IPS-15b (cell line): ENCODE data around the gene ZNF460.
"Not testable (repeated sequence)": the region's sequence is repeated elsewhere in the genome, so short reads cannot be mapped to it uniquely, and the experiment has no call there.

ENCODE experiments used
- H3K27me3 ChIP-seq: one replicate; pipeline ENCODE4 v1.6.1; 2013; ENCODE audit warnings: low read length; ENCODE audit not compliant: control insufficient read depth, insufficient read depth
- H3K36me3 ChIP-seq: one replicate; pipeline ENCODE4 v1.6.1; 2013; ENCODE audit warnings: low read length; ENCODE audit not compliant: control insufficient read depth, insufficient read depth
- H3K4me1 ChIP-seq: one replicate; pipeline ENCODE4 v1.6.1; 2013; ENCODE audit warnings: mild to moderate bottlenecking, low read length; ENCODE audit not compliant: control insufficient read depth, insufficient read depth
- H3K4me3 ChIP-seq: one replicate; pipeline ENCODE4 v1.5.1; 2013; ENCODE audit warnings: low read depth, low read length
- H3K9ac ChIP-seq: one replicate; pipeline ENCODE4 v1.6.1; 2013; ENCODE audit warnings: low read depth, mild to moderate bottlenecking, low read length
- H3K9me3 ChIP-seq: one replicate; pipeline ENCODE4 v1.6.1; 2013; ENCODE audit warnings: mild to moderate bottlenecking, low read length; ENCODE audit not compliant: control insufficient read depth, insufficient read depth

ZNF460 gene

GRCh38 chr19:57253767-57254166 is 26.5 kb upstream of the ZNF460 start:
- H3K9me3 ChIP-seq, H3K36me3 ChIP-seq, H3K4me3 ChIP-seq, H3K9ac ChIP-seq, H3K27me3 ChIP-seq, H3K4me1 ChIP-seq: not testable (repeated sequence)

DNA sequence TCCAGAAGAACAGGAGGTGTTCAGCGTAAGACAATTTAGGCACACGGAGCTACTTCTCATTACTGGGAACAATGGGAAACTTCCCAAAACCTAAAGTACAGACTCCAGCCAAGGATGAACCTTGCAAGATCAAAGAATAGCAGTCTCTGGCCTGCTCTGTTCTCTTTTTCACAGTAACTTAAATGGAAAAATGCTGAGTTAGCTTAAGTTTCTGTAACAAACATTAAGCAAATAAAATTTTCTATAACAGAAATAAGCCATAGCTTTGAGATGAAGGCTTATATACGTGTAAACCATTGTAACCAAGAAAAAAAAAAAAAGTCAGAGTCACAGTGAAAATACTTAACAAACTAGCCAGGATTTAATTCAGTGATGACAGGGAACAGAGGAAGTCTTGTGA is 18.2 kb upstream of the ZNF460 start:
- Histone ChIP-seq H3K9me3 (no peaks in the 10 kb centered on the region), H3K36me3 (no peaks in the 10 kb centered on the region), H3K9ac (no peak overlapping the region), H3K4me1 (peaks cover 7% of the 10 kb centered on the region), H3K4me3 (no peak overlapping the region), H3K27me3 (no peaks in the 10 kb centered on the region)

DNA sequence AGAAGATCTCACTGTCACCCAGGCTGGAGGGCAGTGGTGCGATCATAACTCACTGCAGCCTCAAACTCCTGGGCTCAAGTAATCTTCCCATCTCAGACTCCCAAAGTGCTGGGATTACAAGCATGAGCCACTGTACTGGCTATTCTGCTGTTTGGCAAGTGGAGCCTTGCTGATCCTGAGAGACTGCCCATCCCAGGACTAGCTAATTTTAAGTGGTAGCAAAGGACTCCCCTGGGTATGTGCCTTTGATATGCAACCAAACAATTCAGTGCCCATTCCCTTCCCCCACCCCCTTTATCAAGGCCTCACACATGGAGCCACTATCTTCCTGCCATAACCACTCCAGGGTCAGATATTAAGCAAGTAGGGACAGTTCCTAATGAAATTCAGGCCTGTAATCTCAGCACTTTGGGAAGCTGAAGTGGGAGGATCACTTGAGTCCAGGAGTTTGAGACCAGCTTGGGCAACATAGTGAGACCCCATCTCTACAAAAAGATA is 17.0 kb upstream of the ZNF460 start:
- H3K9ac ChIP-seq = no peak overlapping the region
- peaks cover 7% of the 10 kb centered on the region for H3K4me1 ChIP-seq
- no peaks in the 10 kb centered on the region for H3K36me3 ChIP-seq
- no peak overlapping the region for H3K4me3 ChIP-seq
- H3K27me3 ChIP-seq = no peaks in the 10 kb centered on the region
- H3K9me3 ChIP-seq = no peaks in the 10 kb centered on the region

GRCh38 chr19:57267291-57267690 is 13.0 kb upstream of the ZNF460 start:
- no peak overlapping the region for H3K9ac ChIP-seq
- H3K4me1 ChIP-seq = peaks cover 7% of the 10 kb centered on the region
- H3K36me3 ChIP-seq = no peaks in the 10 kb centered on the region
- H3K27me3 ChIP-seq = no peaks in the 10 kb centered on the region
- no peaks in the 10 kb centered on the region for H3K9me3 ChIP-seq
- H3K4me3 ChIP-seq = no peak overlapping the region

DNA sequence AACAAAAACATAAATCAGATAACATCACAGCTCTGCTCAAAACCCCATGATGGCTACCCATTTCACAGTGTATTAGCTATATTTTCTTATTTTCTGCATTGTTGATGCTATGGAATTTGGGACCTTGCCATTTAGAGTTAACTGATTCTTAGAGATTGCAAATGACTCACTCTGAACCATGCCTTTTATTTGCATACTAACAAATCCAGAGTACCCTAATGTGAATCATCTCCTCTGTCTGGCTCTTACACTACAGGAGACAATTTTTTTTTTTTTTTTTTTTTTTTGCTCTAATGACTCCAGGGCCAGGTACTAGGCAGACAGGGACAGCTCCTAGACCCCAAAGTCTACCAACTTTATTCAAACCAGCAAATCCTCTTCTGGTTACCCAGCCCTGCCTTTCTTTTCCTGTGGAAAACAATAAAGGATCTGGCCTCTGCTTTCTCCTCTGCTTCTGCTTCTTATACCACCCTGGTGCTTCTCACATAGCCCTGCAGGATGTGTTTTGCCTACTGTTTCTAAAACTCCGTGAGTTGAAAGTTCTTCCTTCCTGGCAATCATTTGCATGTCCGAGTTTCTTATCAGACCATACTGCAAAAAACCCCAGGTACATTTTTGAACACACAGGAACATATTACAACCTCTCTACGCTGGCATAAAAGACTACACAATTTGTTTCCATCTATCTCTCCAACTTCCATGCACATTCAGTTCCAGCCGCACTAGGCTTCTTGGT is 10.6 kb upstream of the ZNF460 start:
- Histone ChIP-seq H3K4me1 (no peaks in the 10 kb centered on the region), H3K36me3 (no peaks in the 10 kb centered on the region), H3K9me3 (no peaks in the 10 kb centered on the region), H3K27me3 (no peaks in the 10 kb centered on the region), H3K9ac (no peak overlapping the region), H3K4me3 (no peak overlapping the region)

DNA sequence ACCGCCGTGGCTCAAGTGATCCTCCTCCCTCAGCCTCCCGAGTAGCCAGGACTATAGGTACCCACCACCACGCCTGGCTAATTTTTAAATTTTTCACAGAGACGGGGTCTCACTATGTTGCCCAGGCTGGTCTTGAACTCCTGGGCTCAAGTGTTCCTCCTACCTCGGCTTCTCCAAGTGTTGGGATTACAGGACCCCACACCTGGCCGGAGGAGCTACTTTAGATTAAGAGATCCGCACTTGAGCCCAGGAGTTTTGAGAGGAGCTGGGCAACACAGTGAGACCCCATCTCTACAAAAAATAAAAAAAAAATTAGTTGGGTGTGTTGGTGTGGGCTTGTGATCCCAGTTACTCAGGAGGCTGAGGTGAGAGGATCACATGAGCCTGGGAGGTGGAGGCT is 9.0 kb upstream of the ZNF460 start:
- Histone ChIP-seq H3K4me1 (no peaks in the 10 kb centered on the region), H3K27me3 (no peaks in the 10 kb centered on the region), H3K9me3 (no peaks in the 10 kb centered on the region), H3K9ac (no peak overlapping the region), H3K36me3 (no peaks in the 10 kb centered on the region), H3K4me3 (no peak overlapping the region)

DNA sequence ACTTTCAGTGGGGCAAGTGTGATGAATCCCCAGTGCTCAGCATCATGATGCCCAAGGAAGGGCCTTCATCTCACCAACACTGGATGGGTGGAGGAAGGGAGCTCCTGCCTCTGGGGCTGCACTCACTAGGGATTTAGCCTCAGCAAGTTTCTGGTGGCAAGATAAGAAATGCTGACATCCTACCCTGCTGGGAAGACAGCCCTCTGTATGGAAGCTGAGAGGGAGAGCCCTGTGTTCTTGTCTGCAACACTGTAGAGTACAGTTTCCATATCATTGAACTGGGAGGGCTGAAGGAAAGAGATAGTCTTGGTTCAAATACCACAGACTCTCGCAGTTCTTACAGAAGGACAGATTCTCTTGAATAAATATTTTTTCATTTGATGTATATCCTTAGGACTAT is 7.3 kb upstream of the ZNF460 start:
- H3K36me3 ChIP-seq = no peaks in the 10 kb centered on the region
- no peak overlapping the region for H3K4me3 ChIP-seq
- no peaks in the 10 kb centered on the region for H3K9me3 ChIP-seq
- H3K4me1 ChIP-seq = no peaks in the 10 kb centered on the region
- H3K27me3 ChIP-seq = no peaks in the 10 kb centered on the region
- no peak overlapping the region for H3K9ac ChIP-seq

DNA sequence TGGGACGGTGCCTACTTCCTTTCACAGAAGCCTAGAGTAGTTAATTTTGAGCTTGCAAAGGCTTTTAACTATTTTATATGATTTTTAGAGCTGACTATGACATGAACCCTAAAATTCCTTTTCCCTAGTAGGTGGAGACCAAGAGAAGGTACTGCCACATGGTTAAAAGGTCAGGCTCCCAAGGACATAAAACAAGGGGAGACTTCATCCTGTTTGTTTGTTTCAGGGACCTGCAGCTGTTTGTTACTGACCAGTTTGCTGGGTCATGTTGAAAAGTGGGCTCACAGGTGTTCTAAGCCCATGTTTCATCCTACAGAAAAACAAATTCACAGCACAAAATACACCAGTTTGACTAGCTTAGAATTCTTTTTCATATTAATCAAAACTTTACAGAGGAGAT is 3.9 kb upstream of the ZNF460 start:
- Histone ChIP-seq H3K36me3 (no peaks in the 10 kb centered on the region), H3K9ac (no peak overlapping the region), H3K4me1 (no peaks in the 10 kb centered on the region), H3K27me3 (no peaks in the 10 kb centered on the region), H3K9me3 (no peaks in the 10 kb centered on the region), H3K4me3 (no peak overlapping the region)

GRCh38 chr19:57278481-57278880 is 1.8 kb upstream of the ZNF460 start:
- H3K9ac ChIP-seq, H3K9me3 ChIP-seq, H3K4me3 ChIP-seq, H3K27me3 ChIP-seq, H3K4me1 ChIP-seq, H3K36me3 ChIP-seq: not testable (repeated sequence)

DNA sequence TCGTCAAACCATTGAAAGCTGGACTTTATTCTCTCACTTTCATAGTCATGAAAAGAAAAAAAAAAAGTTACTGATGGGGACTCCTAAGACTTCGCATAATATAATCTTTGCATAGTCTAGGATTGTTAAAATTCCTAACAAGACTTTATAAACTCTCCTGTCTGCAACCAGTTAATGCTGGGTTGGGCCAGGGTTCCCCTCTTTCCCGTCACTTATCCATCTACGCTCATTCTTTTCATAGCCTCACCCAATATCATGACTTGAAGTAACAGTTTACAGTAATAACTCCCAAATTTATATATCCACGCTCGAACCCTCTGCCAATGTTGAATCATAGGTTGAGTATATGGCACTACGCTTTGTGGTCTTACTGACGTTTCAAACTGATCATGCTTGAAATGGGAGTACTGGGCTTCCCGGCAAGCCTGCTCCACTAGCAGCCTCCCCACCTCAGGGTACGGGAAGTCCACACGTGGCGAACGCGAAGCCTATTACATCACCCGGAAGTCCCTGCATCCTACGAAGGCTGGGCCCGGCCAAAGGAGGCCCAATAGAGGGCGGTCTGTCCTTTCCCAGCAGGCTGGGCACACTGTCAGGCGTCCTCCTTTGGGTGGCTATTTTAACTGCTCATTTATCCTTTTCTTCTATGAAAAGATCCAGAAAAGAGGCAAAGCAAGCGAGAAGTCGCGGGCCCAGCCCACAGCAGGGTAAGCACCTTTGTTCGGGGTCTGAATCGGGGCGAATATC is 694 bp upstream of the ZNF460 start:
- peak overlapping the region; percentile 94 for H3K9ac ChIP-seq
- no peaks in the 10 kb centered on the region for H3K4me1 ChIP-seq
- peaks cover 3% of the 10 kb centered on the region for H3K36me3 ChIP-seq
- H3K27me3 ChIP-seq = no peaks in the 10 kb centered on the region
- peak overlapping the region; percentile 85 for H3K4me3 ChIP-seq
- no peaks in the 10 kb centered on the region for H3K9me3 ChIP-seq

- Histone ChIP-seq H3K27me3 (no peaks in the 10 kb centered on the region), H3K4me3 (peak overlapping the region; percentile 85), H3K36me3 (peaks cover 17% of the 10 kb centered on the region), H3K9me3 (no peaks in the 10 kb centered on the region), H3K4me1 (no peaks in the 10 kb centered on the region), H3K9ac (peak overlapping the region; percentile 82)
Measured at GRCh38 chr19:57280962-57281400, 696 bp downstream of the ZNF460 start.
